Hepatic stellate cell (primary cell): ENCODE results near the gene SUSD5.
A peak's percentile ranks its signal among the peaks of the same experiment; 100 is the strongest.
"Not testable (repeated sequence)": the region's sequence is repeated elsewhere in the genome, so short reads cannot be mapped to it uniquely, and the experiment has no call there.

Experiments used
- DNase-seq: peaks from one replicate; pipeline ENCODE4 v3.0.0; 2011; ENCODE audit warnings: low spot score

The SUSD5 gene

DNA sequence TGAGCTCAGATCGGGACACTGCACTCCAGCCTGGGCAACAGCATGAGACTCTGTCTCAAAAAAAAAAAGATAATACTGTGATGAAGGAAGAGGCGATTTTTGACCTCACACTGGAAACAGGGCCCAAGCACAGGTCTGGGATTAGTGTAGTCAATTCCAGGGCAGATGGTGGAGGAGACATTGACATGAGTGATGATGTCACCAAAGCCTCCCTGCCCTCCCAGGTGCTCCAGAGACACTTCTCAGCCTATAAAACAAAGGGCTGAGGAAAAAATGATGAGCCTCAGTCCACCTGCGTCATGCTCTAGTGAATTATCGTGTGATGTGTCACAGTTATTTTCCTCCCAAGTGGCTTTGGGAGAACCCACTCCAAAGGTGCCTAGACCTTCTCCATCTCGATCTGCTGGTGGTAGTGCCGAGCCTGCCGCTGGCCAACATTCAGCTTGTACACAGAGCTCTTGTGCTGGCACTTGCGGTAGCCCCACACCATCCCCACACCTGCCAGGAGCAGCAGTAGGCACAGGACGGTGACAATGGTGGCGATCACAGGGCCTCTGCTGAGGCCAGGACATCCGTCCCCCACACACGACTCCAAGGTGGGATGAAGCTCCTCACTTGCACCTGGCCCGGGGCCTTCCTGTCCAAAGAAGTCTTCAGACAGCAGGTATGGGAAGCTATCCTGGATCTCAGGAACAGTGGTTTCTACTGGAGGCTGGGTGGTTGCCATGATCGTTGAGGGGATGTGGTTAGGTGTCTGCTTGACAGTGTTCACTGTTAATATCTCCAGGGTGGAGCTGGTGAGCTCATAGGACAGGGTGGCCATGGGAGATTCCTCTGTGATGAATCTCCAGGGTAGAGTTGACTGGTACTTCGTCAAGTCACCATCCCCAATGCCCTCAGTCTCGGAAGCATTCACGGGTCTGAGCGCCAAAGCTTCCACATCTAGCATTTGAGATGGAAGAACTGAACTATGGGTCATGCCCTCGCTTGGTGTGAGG is 65.9 kb downstream of the SUSD5 start:
- no peak for DNase-seq

DNA sequence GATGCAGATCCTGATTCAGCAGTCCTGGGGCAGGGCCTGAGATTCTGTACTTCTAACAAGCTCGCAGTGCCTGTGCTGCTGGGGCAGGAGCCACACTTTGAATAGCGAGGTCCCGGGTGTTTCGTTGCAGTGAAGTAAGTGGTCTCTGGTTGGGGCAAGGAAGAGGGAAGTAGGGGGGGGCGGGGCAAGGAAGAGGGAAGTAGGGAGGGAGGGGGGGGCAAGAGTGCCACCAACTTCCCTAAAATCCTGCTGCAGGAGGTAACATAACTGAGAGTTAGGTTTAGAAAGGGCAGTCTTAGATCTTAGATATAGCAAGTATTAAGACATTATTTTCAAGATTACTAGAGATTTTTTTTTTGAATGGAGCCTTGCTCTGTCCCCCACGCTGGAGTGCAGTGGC is 69.3 kb downstream of the SUSD5 start:
- no peak for DNase-seq

- peak; percentile 63 for DNase-seq
These were observed 71.7 kb downstream of the SUSD5 start for GRCh38 chr3:33146791-33147445.

GRCh38 chr3:33145901-33146580 is 72.6 kb downstream of the SUSD5 start:
- no peak for DNase-seq

- DNase-seq: no peak
These were observed 73.2 kb downstream of the SUSD5 start for GRCh38 chr3:33145221-33145900.

DNA sequence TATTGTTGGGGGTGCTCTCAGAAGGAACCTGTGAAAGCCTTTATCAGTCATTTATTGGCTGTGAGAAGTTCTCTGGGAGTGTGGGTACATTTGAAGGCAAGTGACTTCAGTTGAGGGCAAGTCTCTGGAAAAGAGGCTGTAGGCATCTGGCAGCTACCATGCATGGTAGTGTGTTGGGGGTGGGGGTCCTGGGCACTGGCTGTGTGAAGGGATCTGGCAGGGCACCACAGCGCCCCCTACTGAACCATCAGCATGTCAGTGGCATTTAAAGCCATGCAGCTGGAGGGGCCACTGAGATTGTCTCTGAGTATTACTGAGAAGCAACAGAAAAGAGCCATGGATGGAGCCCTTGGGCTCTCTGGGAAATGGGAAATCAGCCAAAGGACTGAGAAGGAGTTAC is 74.2 kb downstream of the SUSD5 start:
- DNase-seq: no peak

- DNase-seq: no peak
These were observed 77.6 kb downstream of the SUSD5 start for GRCh38 chr3:33141006-33141405.

DNA sequence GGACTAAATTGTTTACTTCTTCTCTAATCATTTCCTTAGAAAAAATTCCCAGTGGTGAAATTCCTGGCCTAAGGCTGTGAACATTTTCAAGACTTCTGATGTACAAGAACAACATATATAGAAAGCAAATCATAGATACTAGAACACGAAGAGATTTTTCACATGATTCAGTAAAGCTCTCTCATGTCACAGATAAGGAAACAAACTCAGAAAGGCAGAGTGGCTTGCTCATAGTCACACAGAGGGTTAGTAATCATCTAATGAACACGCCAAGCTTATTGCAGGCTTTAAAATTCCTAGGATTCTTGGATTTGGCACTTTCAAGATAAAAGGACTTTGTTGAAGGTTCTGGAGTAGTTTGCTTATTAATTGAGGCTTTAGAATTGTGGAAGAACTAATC is 78.6 kb downstream of the SUSD5 start:
- DNase-seq: no peak

DNA sequence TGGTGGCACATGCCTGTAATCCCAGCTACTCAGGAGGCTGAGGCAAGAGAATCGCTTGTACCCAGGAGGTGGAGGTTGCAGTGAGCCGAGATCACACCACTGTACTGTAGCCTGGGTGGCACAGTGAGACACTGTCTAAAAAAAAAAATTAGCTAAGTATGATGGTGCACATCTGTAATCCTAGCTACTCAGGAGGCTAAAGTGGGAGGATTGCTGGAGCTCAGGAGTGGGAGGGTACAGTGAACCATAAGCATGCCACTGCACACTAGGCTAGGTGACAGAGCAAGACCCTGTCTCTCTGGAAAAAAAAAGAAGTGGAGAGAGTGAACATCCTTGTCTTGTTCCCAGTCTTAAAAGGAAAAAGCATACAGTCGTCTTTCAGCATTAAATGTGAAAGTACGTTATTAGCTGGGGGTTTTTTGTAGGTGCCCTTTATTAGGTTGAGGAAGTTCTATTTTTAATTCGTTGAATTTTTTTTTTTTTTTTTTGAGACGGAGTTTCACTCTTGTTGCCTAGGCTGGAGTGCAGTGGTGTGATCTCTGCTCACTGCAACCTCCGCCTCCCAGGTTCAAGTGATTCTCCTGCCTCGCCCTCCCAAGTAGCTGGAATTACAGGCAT is 79.5 kb downstream of the SUSD5 start:
- DNase-seq: not testable (repeated sequence)

DNA sequence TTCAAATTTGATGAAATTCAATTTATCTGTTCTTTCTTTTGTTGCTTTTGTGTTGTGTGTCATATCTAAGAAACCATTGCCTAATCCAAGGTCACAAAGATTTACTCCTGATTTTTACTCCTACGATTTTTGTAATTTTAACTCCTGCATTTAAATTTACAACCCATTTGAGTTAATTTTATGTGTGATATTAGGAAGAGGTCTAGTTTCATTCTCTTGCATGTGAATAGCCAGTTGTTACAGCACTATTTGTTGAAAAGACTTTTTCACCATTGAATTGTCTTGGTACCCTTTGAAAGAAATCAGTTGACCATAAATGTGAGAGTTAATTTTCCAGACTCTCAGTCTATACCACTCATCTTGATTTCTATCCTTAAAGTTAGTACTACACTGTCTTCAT is 80.9 kb downstream of the SUSD5 start:
- no peak for DNase-seq

DNA sequence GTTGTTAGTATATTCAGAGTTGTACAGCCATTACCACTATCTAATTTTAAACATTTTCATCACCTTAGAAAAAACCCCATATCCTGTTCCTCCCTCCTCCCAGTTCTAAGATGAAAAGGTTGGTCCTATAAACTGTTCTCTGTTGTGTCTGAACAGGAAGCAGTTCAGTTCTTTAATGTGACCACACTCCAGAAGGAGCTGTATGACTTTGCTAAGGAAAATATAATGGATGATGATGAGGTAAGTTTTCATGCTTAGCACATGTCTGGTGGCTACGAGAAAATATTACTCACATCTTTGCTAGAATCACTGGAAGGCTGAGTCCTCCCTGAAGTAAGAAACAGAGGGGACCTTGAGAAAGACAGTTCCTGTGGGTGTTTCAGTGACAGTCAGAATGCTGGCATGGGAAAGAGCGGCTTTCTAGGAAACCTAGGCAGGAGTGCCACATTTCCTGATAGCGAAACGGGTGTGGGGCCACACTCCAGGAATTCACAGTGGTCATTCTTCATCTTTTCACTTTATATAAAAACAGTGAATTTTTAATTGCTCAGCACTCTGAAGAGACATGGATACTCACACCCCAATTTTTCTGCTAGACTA is 84.5 kb downstream of the SUSD5 start:
- DNase-seq: peak; percentile 50

DNA sequence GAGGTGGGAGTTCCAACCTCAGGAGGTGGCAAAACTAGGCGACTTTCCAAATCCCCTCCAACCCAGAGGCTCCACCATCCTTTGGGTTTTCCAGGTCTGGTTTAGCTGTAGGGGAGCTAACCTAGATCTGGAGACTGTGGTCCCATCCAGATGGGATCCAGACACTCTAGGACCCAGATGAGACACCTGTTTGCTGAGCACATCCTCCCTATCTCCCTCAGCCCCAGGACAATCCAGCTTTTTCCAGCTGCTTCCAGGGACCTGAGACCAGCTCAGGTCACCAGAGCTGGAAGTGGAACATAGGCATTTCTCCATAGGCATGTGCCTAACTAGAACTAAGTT is 86.6 kb downstream of the SUSD5 start:
- DNase-seq: no peak

- peak; percentile 57 for DNase-seq
These were observed 87.1 kb downstream of the SUSD5 start for GRCh38 chr3:33131331-33132018.

- no peak for DNase-seq
These were observed 88.5 kb downstream of the SUSD5 start for GRCh38 chr3:33130144-33130543.

DNA sequence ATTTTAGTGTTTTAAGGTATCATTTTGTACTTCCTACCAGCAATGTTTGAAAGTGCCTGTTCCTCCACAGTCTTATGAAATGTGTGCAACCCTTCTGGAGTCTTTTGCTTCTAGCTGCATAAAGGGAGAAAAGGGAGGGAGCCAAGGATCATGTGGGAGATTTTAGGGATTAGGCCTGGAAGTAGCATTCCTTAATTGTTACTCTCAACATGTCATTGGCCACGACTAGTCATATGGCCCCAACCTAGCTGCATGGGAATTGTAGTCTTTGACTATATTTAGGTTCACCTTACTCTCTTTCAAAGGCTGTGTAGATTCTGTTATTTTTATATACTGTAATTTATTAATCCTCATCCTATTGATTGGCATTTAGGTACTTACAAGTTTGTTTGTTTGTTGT is 89.9 kb downstream of the SUSD5 start:
- DNase-seq: peak; percentile 49

DNA sequence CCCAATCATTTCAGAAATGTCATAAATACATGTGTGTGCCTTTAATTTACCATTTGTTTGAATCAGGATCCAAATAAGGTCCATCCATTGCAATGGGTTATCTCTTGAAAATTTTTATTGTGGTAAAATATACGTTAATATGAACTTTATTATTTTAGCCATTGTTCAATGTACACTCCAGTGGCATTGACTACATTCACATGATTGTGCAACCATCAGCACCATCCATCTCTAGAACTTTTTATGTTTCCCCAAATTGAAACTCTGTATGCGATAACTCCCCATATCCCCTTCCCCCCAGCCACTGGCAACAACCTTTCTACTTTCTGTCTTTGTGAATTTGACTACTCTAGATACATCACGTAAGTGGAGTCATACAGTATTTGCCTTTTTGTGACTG is 92.8 kb downstream of the SUSD5 start:
- no peak for DNase-seq

GRCh38 chr3:33124638-33125037 is 94.0 kb downstream of the SUSD5 start:
- no peak for DNase-seq

GRCh38 chr3:33122991-33123390 is 95.6 kb downstream of the SUSD5 start:
- no peak for DNase-seq

GRCh38 chr3:33119891-33120290 is 98.7 kb downstream of the SUSD5 start:
- DNase-seq: no peak

DNA sequence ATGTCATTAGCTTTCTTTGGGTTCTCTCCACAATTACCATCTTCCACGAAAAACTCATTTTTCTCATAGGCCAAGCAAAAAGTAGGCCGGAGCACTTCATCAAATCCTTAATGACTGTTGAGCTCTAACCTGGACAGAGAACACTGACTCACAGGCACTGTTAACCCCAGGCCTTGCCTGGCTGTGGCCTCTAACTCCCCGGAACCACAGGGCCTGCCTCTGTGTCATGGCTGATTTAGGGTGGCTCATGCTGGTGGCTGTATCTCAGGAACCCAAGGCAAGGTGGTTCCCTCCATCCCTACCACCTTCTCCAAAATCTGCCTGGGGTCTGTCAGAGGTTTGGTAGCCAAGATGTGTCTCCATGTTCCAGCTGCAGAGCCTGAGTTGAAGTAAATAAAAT is 101.1 kb downstream of the SUSD5 start:
- DNase-seq: no peak
